ENCODE measurements around the gene POLR3B.

GRCh38 chr12:106343214-106343528 lies 14.4 kb upstream of the POLR3B start:
- TF ChIP-seq EZH2phosphoT487 (IDR thresholded peaks at IDR 0.05; ENCODE audit: borderline replicate concordance, low read depth, low read length) = no peak
- TF ChIP-seq, protein P1, sequence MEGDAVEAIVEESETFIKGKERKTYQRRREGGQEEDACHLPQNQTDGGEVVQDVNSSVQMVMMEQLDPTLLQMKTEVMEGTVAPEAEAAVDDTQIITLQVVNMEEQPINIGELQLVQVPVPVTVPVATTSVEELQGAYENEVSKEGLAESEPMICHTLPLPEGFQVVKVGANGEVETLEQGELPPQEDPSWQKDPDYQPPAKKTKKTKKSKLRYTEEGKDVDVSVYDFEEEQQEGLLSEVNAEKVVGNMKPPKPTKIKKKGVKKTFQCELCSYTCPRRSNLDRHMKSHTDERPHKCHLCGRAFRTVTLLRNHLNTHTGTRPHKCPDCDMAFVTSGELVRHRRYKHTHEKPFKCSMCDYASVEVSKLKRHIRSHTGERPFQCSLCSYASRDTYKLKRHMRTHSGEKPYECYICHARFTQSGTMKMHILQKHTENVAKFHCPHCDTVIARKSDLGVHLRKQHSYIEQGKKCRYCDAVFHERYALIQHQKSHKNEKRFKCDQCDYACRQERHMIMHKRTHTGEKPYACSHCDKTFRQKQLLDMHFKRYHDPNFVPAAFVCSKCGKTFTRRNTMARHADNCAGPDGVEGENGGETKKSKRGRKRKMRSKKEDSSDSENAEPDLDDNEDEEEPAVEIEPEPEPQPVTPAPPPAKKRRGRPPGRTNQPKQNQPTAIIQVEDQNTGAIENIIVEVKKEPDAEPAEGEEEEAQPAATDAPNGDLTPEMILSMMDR (conservative IDR thresholded peaks at IDR 0.05; ENCODE audit: low read length) = no peak

Measured in OCI-LY7 (cell line).